H9 (cell line): ENCODE data around the gene FCRL6. TPM values are rescaled to one million over a fixed set of nuclear protein-coding genes. Genes with fewer than 3 reads are reported as not detected.
A peak's percentile ranks its signal among the peaks of the same experiment; 100 is the strongest.

Experiments
- DNase-seq: peaks from one replicate; pipeline ENCODE4 v3.0.0-alpha.2; 2017
- H2AFZ ChIP-seq: one replicate; pipeline ENCODE4 v1.6.1; 2013; ENCODE audit warnings: mild to moderate bottlenecking, low read length, control low read depth, moderate library complexity
- H2AK5ac ChIP-seq: 2 replicates; pipeline ENCODE4 v1.6.1; 2013; ENCODE audit warnings: low read length, control low read depth, mixed read lengths; ENCODE audit not compliant: insufficient read length
- H2BK120ac ChIP-seq: one replicate; pipeline ENCODE4 v1.6.1; 2013; ENCODE audit warnings: low read depth, mild to moderate bottlenecking, low read length, control low read depth, inconsistent platforms; ENCODE audit not compliant: poor library complexity, severe bottlenecking
- H2BK12ac ChIP-seq: 2 replicates; pipeline ENCODE4 v1.6.1; 2013; ENCODE audit warnings: low read length, control low read depth, mixed read lengths, low read depth; ENCODE audit not compliant: insufficient read length
- H2BK15ac ChIP-seq: 2 replicates; pipeline ENCODE4 v1.6.1; 2013; ENCODE audit warnings: low read depth, low read length, control low read depth
- H2BK20ac ChIP-seq: one replicate; pipeline ENCODE4 v1.6.1; 2013; ENCODE audit warnings: low read depth, mild to moderate bottlenecking, low read length, control low read depth, inconsistent platforms; ENCODE audit not compliant: poor library complexity, severe bottlenecking
- H2BK5ac ChIP-seq: 2 replicates; pipeline ENCODE4 v1.6.1; 2013; ENCODE audit warnings: low read length, control low read depth, mixed read lengths; ENCODE audit not compliant: insufficient read length
- H3K14ac ChIP-seq: 2 replicates; pipeline ENCODE4 v1.6.1; 2013; ENCODE audit warnings: low read length, control low read depth; ENCODE audit not compliant: insufficient read depth
- H3K18ac ChIP-seq: 2 replicates; pipeline ENCODE4 v1.6.1; 2013; ENCODE audit warnings: low read depth, mild to moderate bottlenecking, mixed read lengths, low read length, control low read depth; ENCODE audit not compliant: insufficient read length
- H3K23ac ChIP-seq: 2 replicates; pipeline ENCODE4 v1.6.1; 2013; ENCODE audit warnings: low read length, control low read depth, mixed read lengths, low read depth; ENCODE audit not compliant: insufficient read length
- H3K23me2 ChIP-seq: 2 replicates; pipeline ENCODE4 v1.6.1; 2013; ENCODE audit warnings: low read depth, mild to moderate bottlenecking, mixed read lengths, low read length, control low read depth; ENCODE audit not compliant: insufficient read length, poor library complexity, severe bottlenecking
- H3K27ac ChIP-seq: 2 replicates; pipeline ENCODE4 v1.5.1; 2013; ENCODE audit warnings: low read length, control low read depth, mixed read lengths, low read depth; ENCODE audit not compliant: insufficient read length
- H3K27me3 ChIP-seq: 2 replicates; pipeline ENCODE4 v1.6.1; 2013; ENCODE audit warnings: low read length, control low read depth, inconsistent platforms; ENCODE audit not compliant: insufficient read depth
- H3K4ac ChIP-seq: 2 replicates; pipeline ENCODE4 v1.6.1; 2013; ENCODE audit warnings: low read depth, mild to moderate bottlenecking, control low read depth, inconsistent platforms, low read length, moderate library complexity
- H3K4me1 ChIP-seq: 2 replicates; pipeline ENCODE4 v1.6.1; 2013; ENCODE audit warnings: low read length, control low read depth, inconsistent platforms; ENCODE audit not compliant: insufficient read depth
- H3K4me2 ChIP-seq: 2 replicates; pipeline ENCODE4 v1.6.1; 2013; ENCODE audit warnings: low read length, control low read depth, mixed read lengths; ENCODE audit not compliant: insufficient read length, insufficient read depth
- H3K56ac ChIP-seq: 2 replicates; pipeline ENCODE4 v1.6.1; 2013; ENCODE audit warnings: low read depth, mild to moderate bottlenecking, mixed read lengths, low read length, control low read depth; ENCODE audit not compliant: insufficient read length
- H3K79me1 ChIP-seq: 2 replicates; pipeline ENCODE4 v1.6.1; 2013; ENCODE audit warnings: low read depth, mild to moderate bottlenecking, moderate library complexity, low read length, control low read depth, inconsistent platforms; ENCODE audit not compliant: insufficient read depth, poor library complexity, severe bottlenecking
- H3K79me2 ChIP-seq: 2 replicates; pipeline ENCODE4 v1.6.1; 2013; ENCODE audit warnings: low read length, control low read depth, inconsistent platforms; ENCODE audit not compliant: insufficient read depth
- H3K9ac ChIP-seq: 2 replicates; pipeline ENCODE4 v1.6.1; 2013; ENCODE audit warnings: low read length, control low read depth, mixed read lengths; ENCODE audit not compliant: insufficient read length; ENCODE audit errors: extremely low read depth
- H3K9me3 ChIP-seq: one replicate; pipeline ENCODE4 v1.6.1; 2013; ENCODE audit warnings: low read depth, low read length, inconsistent platforms; ENCODE audit not compliant: control insufficient read depth
- H3T11ph ChIP-seq: one replicate; pipeline ENCODE4 v1.6.1; 2013; ENCODE audit warnings: mild to moderate bottlenecking, low read length, control low read depth, inconsistent platforms
- H4K20me1 ChIP-seq: one replicate; pipeline ENCODE4 v1.6.1; 2013; ENCODE audit not compliant: control insufficient read depth, insufficient read length, insufficient read depth
- H4K5ac ChIP-seq: 2 replicates; pipeline ENCODE4 v1.6.1; 2013; ENCODE audit warnings: low read depth, mild to moderate bottlenecking, mixed read lengths, low read length, control low read depth; ENCODE audit not compliant: insufficient read length
- H4K8ac ChIP-seq: replicated peaks from 2 replicates; pipeline ENCODE4 v1.6.1; 2013; ENCODE audit warnings: low read length, control low read depth, mixed read lengths, low read depth; ENCODE audit not compliant: insufficient read length
- H4K91ac ChIP-seq: 2 replicates; pipeline ENCODE4 v1.6.1; 2013; ENCODE audit warnings: low read depth, mild to moderate bottlenecking, moderate library complexity, mixed read lengths, low read length, control low read depth; ENCODE audit not compliant: insufficient read length
- H3K27ac Mint-ChIP-seq, 3 experiments: 2 replicates in 2 of 3; 3 replicates in 1 of 3; pipeline ENCODE4 v1.8.0; 2020 to 2021; ENCODE audit warnings: mixed read lengths in 3 of 3, mild to moderate bottlenecking in 1 of 3, moderate library complexity in 1 of 3
- H3K27me3 Mint-ChIP-seq: 2 replicates; pipeline ENCODE4 v1.8.0; 2021; ENCODE audit warnings: low read depth, mild to moderate bottlenecking, moderate library complexity, mixed read lengths
- H3K36me3 Mint-ChIP-seq, 3 experiments: 2 replicates in 2 of 3; 3 replicates in 1 of 3; pipeline ENCODE4 v1.8.0; 2020 to 2021; ENCODE audit warnings: low read depth in 3 of 3, mixed read lengths in 3 of 3; ENCODE audit not compliant: insufficient read depth in 1 of 3
- H3K4me1 Mint-ChIP-seq, 2 experiments: 2 replicates each; pipeline ENCODE4 v1.8.0; 2020; ENCODE audit warnings: mixed read lengths in 2 of 2
- H3K4me3 Mint-ChIP-seq, 2 experiments: 2 replicates in 1 of 2; 3 replicates in 1 of 2; pipeline ENCODE4 v1.8.0; 2020 to 2021; ENCODE audit warnings: mild to moderate bottlenecking in 2 of 2, mixed read lengths in 2 of 2, moderate library complexity in 1 of 2
- H3K9me3 Mint-ChIP-seq, 2 experiments: 2 replicates in 1 of 2; 3 replicates in 1 of 2; pipeline ENCODE4 v1.8.0; 2020; ENCODE audit warnings: mild to moderate bottlenecking in 2 of 2, mixed read lengths in 2 of 2, moderate library complexity in 1 of 2
- WGBS: extraction: QIAGEN DNeasy Blood & Tissue Kit; methylation state at CpG from one replicate; pipeline ENCODE4 v1.1.7; 2013; ENCODE audit warnings: missing lambda C conversion rate, low lambda C conversion rate, mixed read lengths; ENCODE audit not compliant: insufficient read length; ENCODE audit errors: extremely low coverage; 5-methylcytosine and 5-hydroxymethylcytosine counted together
- total RNA-seq: library from RNA; stranded (reverse); gene quantifications from 2 replicates; pipeline ENCODE4 v1.2.1, GENCODE V29; 2021
- TF ChIP-seq, protein P1 (sequence below): fragments of 200-600 bp; sonication (generic); conservative IDR thresholded peaks from 3 replicates; pipeline ENCODE4 v1.8.0; 2021; ENCODE audit warnings: antibody characterized with exemption, mild to moderate bottlenecking

The FCRL6 gene
- total RNA-seq, 1 experiment from 2014 or later, result not detected

- no peaks in the 10 kb centered on the region for H4K20me1 ChIP-seq
- H3K27me3 Mint-ChIP-seq, result peaks cover 11% of the 10 kb centered on the region
- no peak within 1 kb of the TSS for H2BK5ac ChIP-seq
- no peak within 1 kb of the TSS for H3K9ac ChIP-seq
- peaks cover 7 to 21% (median 18%) of the 10 kb centered on the region in 3 experiments for H3K36me3 Mint-ChIP-seq
- no peaks in the 10 kb centered on the region for H3K23me2 ChIP-seq
- no peak within 1 kb of the TSS for H3K4ac ChIP-seq
- peak; percentile 99 for DNase-seq
- no peak within 1 kb of the TSS for H4K8ac ChIP-seq
- peaks cover 5% of the 10 kb centered on the region; the same call in 1 of the 2 replicates for H3K4me1 ChIP-seq
- peaks cover 0 to 3% of the 10 kb centered on the region in 2 experiments; a peak in 1 of 5 replicates for H3K9me3 Mint-ChIP-seq
- no peak within 1 kb of the TSS for H3K18ac ChIP-seq
- H3K14ac ChIP-seq, result peak within 1 kb of the TSS; percentile 18; the same call in 1 of the 2 replicates
- no peak within 1 kb of the TSS for H2BK12ac ChIP-seq
- H4K91ac ChIP-seq, result no peak within 1 kb of the TSS
- H3T11ph ChIP-seq, result no peak within 1 kb of the TSS
- H3K79me2 ChIP-seq, result no peaks in the 10 kb centered on the region
- TF ChIP-seq, protein P1, sequence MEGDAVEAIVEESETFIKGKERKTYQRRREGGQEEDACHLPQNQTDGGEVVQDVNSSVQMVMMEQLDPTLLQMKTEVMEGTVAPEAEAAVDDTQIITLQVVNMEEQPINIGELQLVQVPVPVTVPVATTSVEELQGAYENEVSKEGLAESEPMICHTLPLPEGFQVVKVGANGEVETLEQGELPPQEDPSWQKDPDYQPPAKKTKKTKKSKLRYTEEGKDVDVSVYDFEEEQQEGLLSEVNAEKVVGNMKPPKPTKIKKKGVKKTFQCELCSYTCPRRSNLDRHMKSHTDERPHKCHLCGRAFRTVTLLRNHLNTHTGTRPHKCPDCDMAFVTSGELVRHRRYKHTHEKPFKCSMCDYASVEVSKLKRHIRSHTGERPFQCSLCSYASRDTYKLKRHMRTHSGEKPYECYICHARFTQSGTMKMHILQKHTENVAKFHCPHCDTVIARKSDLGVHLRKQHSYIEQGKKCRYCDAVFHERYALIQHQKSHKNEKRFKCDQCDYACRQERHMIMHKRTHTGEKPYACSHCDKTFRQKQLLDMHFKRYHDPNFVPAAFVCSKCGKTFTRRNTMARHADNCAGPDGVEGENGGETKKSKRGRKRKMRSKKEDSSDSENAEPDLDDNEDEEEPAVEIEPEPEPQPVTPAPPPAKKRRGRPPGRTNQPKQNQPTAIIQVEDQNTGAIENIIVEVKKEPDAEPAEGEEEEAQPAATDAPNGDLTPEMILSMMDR, result peak; percentile 94
- no CpG with 5 or more reads among the region's 88 CpGs for WGBS
- no peak within 1 kb of the TSS for H2BK15ac ChIP-seq
- H3K27me3 ChIP-seq, result no peaks in the 10 kb centered on the region
- peak within 1 kb of the TSS; percentile 69 to 88 for H3K4me3 Mint-ChIP-seq
- no peak within 1 kb of the TSS for H2BK120ac ChIP-seq
- H3K4me1 Mint-ChIP-seq, result peaks cover 26% of the 10 kb centered on the region in 2 experiments
- H2BK20ac ChIP-seq, result no peak within 1 kb of the TSS
- no peaks in the 10 kb centered on the region for H3K79me1 ChIP-seq
- H3K23ac ChIP-seq, result no peak within 1 kb of the TSS
- no peak within 1 kb of the TSS for H4K5ac ChIP-seq
- H3K56ac ChIP-seq, result no peak within 1 kb of the TSS
- peak within 1 kb of the TSS; percentile 38 for H3K4me2 ChIP-seq
- no peak within 1 kb of the TSS for H2AK5ac ChIP-seq
- no peak within 1 kb of the TSS for H2AFZ ChIP-seq
- no peak within 1 kb of the TSS for H3K27ac Mint-ChIP-seq
- no peak within 1 kb of the TSS for H3K27ac ChIP-seq
- H3K9me3 ChIP-seq, result no peaks in the 10 kb centered on the region
Observed at GRCh38 chr1:159780583-159781582, 21.3 kb upstream of the FCRL6 start, which contains the start of gene DUSP23. Gene DUSP23 (plus strand): TSS chr1:159780962. CDS start chr1:159781101, 139 bp downstream.
